Uterus (tissue), 4 donors: ENCODE measurements around the gene PRELID3B. TPM values are rescaled to one million over a fixed set of nuclear protein-coding genes. Genes with fewer than 3 reads are reported as not detected.

Experiments used
- DNase-seq, 2 donors: peaks; one replicate each; pipeline ENCODE4 v3.0.0-alpha.2; 2019 to 2020
- H3K27ac ChIP-seq, 2 donors: fragments of 200-600 bp; sonication (generic); 1 replicate in 1 of 2; 2 replicates in 1 of 2; pipeline ENCODE4 v1.5.1; 2016 to 2018
- H3K27me3 ChIP-seq, 2 donors: fragments of 200-600 bp; sonication (generic); one replicate each; pipeline ENCODE4 v1.5.1; 2018 to 2019; ENCODE audit warnings: control low read depth in 1 of 2
- H3K36me3 ChIP-seq, 2 donors: fragments of 200-600 bp; sonication (generic); one replicate each; pipeline ENCODE4 v1.5.1; 2019; ENCODE audit warnings: control low read depth in 1 of 2
- H3K4me1 ChIP-seq, 2 donors: fragments of 200-600 bp; sonication (generic); one replicate each; pipeline ENCODE4 v1.5.1; 2018 to 2019; ENCODE audit warnings: control low read depth in 1 of 2
- H3K4me3 ChIP-seq, 2 donors: fragments of 200-600 bp; sonication (generic); 1 replicate in 1 of 2; 2 replicates in 1 of 2; pipeline ENCODE4 v1.5.1; 2018 to 2019; ENCODE audit warnings: mild to moderate bottlenecking in 1 of 2
- H3K9me3 ChIP-seq, 2 donors: fragments of 200-600 bp; sonication (generic); one replicate each; pipeline ENCODE4 v1.5.1; 2019; ENCODE audit warnings: control low read depth in 1 of 2
- CTCF ChIP-seq, 4 experiments: fragments of 200-600 bp in 2 of 4; fragments of 450-650 bp in 2 of 4; sonication (generic) in 2 of 4; IDR thresholded peaks; one replicate each; pipeline ENCODE4 v1.5.1; 2016 to 2019; ENCODE audit warnings: antibody characterized with exemption in 4 of 4, mild to moderate bottlenecking in 2 of 4, moderate library complexity in 1 of 4
- POLR2A ChIP-seq, 2 donors: fragments of 450-650 bp; IDR thresholded peaks; one replicate each; pipeline ENCODE4 v1.6.1; 2016; ENCODE audit warnings: antibody characterized with exemption in 2 of 2, mild to moderate bottlenecking in 1 of 2, moderate library complexity in 1 of 2
- intact Hi-C: fragments of 100-400 bp; cut with DNase I; formaldehyde crosslinking; loops from one replicate; pipeline ENCODE4 v1.15.1; 2023; ENCODE audit warnings: low total_unique reads
- total RNA-seq, 4 donors: library from RNA; depleted of rRNA in 3 of 4; stranded (reverse); fragments of >200 nt in 3 of 4; gene quantifications; one replicate each; pipeline versions ENCODE4 v1.1.0 to v1.2.4, GENCODE V29; 2014 to 2023
- donor health status: DM: yes; HTN: yes; CAD: no.

Gene PRELID3B
- total RNA-seq, 4 donors from 2014 or later, result 13.3 to 44.3 (median 31.9) TPM

- Histone ChIP-seq H3K9me3 (no peaks in the 10 kb centered on the region), H3K36me3 (no peaks in the 10 kb centered on the region), H3K27me3 (no peaks in the 10 kb centered on the region), H3K27ac (no peak overlapping the region), H3K4me1 (no peaks in the 10 kb centered on the region), H3K4me3 (no peak overlapping the region)
- TF ChIP-seq POLR2A (IDR thresholded peaks at IDR 0.05), result no peak
- TF ChIP-seq CTCF (IDR thresholded peaks at IDR 0.05), result no peak
- intact Hi-C loops, result no loop called here
- DNase-seq, result no peak
Observed at GRCh38 chr20:59050437-59050836, 7.9 kb upstream of the PRELID3B start.

GRCh38 chr20:59048681-59049030 lies 6.1 kb upstream of the PRELID3B start:
- no peaks in the 10 kb centered on the region for H3K4me1 ChIP-seq
- no peaks in the 10 kb centered on the region for H3K9me3 ChIP-seq
- DNase-seq, result no peak
- TF ChIP-seq CTCF (IDR thresholded peaks at IDR 0.05) (no peak), POLR2A (IDR thresholded peaks at IDR 0.05) (no peak)
- H3K27me3 ChIP-seq, result no peaks in the 10 kb centered on the region
- H3K36me3 ChIP-seq, result no peaks in the 10 kb centered on the region
- intact Hi-C loops, result no loop called here
- H3K27ac ChIP-seq, result no peak overlapping the region
- H3K4me3 ChIP-seq, result no peak overlapping the region

- Histone ChIP-seq H3K9me3 (no peaks in the 10 kb centered on the region), H3K27me3 (no peaks in the 10 kb centered on the region), H3K4me3 (no peak overlapping the region), H3K4me1 (no peaks in the 10 kb centered on the region), H3K36me3 (no peaks in the 10 kb centered on the region), H3K27ac (no peak overlapping the region)
- no peak for TF ChIP-seq CTCF (IDR thresholded peaks at IDR 0.05)
- TF ChIP-seq POLR2A (IDR thresholded peaks at IDR 0.05), result no peak
- no peak for DNase-seq
- intact Hi-C loops, result no loop called here
Observed at GRCh38 chr20:59047938-59048680, 5.5 kb upstream of the PRELID3B start.

GRCh38 chr20:59046862-59047261 lies 4.3 kb upstream of the PRELID3B start:
- intact Hi-C loops, result no loop called here
- TF ChIP-seq POLR2A (IDR thresholded peaks at IDR 0.05) (no peak), CTCF (IDR thresholded peaks at IDR 0.05) (no peak)
- H3K36me3 ChIP-seq, result no peaks in the 10 kb centered on the region
- H3K9me3 ChIP-seq, result no peaks in the 10 kb centered on the region
- no peak overlapping the region for H3K27ac ChIP-seq
- no peaks in the 10 kb centered on the region for H3K27me3 ChIP-seq
- no peak for DNase-seq
- H3K4me1 ChIP-seq, result no peaks in the 10 kb centered on the region
- H3K4me3 ChIP-seq, result no peak overlapping the region

- TF ChIP-seq POLR2A (IDR thresholded peaks at IDR 0.05) (no peak), CTCF (IDR thresholded peaks at IDR 0.05) (no peak)
- H3K27ac ChIP-seq, result no peak overlapping the region
- H3K4me1 ChIP-seq, result no peaks in the 10 kb centered on the region
- no peak overlapping the region for H3K4me3 ChIP-seq
- no peaks in the 10 kb centered on the region for H3K9me3 ChIP-seq
- no peaks in the 10 kb centered on the region for H3K36me3 ChIP-seq
- no peak for DNase-seq
- H3K27me3 ChIP-seq, result no peaks in the 10 kb centered on the region
- intact Hi-C loops, result no loop called here
Observed at GRCh38 chr20:59044796-59045195, 2.2 kb upstream of the PRELID3B start.
